ACHN (cell line): ENCODE results near the gene MORN1.
A peak's percentile ranks its signal among the peaks of the same experiment; 100 is the strongest.

Experiments
- DNase-seq: peaks from one replicate; pipeline ENCODE4 v3.0.0-alpha.2; 2015
- in situ Hi-C: cut with HindIII; loops from 2 replicates; pipeline ENCODE4 v1.10.0; 2017; ENCODE audit warnings: low sequenced_read_pairs, low pct_ligation_motif_present, low pct_unique_long_range_greater_than_20kb

The MORN1 gene

DNA sequence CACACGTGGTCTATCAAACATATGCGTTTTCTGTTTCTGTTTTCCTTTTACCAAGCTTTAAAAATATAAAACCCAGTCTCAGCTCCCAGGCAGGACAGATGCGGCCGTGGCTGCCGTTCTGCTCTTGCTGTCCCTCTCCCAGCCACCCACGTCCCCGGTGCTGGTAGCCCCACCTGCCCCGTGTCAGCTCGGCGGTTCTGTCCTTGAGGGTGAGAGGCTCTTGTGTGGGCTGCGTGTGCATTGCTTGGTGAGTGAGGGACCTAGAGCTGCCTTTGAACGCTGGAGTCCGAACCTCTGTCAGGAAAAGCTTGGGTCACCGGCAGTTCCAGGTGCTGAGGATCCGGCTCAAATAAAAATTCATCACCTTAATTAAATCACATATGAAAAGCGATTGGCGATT lies 4.7 kb upstream of the MORN1 start:
- in situ Hi-C loops: loop anchor here (25.0 kb wide), 1 partner anchor 184 kb away; no protein-coding TSS in a partner anchor
- DNase-seq: no peak

DNA sequence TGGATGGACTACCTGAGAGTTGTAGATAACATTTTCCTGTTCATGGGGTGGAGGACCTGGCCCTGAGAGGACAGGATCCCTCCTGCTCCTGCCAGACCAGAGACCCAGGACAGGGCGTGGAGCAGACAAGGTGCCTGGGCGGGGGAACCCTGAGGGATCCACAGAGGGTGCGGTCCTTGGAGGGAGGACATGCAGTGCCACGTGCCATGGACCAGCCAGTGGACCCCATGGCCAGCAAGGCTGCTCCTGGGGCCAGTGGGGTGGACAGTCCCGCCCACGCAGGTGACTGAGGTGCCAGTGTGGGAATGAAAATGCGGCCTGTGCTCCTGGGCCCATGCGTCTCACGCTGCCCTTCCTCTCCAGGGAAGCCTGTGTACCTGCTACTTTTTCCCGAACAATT lies 3.9 kb upstream of the MORN1 start:
- no peak for DNase-seq
- in situ Hi-C loops: loop anchor here (25.0 kb wide), 1 partner anchor 183 kb away; no protein-coding TSS in a partner anchor

DNA sequence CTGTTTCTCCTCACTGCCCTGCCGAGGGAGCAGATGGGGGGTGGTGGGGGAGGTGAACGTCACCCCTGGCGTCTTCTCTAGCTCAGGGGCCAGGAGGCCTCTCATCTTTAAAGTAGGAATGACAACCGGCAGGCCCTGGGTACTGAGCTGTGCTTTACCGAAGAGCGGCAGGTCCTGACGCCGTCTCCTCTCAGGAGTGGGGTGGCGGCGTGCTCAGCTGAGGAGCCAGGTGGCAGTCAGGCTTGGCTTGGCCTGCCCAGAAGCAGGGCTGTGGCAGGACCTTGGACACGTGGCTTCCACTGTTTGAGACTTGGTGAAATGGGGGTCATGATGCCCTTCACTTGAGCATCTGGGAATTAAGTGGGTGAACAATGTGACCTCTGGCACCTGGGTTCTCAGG lies 3.4 kb upstream of the MORN1 start:
- in situ Hi-C loops: loop anchor here (25.0 kb wide), 1 partner anchor 182 kb away; no protein-coding TSS in a partner anchor
- no peak for DNase-seq

DNA sequence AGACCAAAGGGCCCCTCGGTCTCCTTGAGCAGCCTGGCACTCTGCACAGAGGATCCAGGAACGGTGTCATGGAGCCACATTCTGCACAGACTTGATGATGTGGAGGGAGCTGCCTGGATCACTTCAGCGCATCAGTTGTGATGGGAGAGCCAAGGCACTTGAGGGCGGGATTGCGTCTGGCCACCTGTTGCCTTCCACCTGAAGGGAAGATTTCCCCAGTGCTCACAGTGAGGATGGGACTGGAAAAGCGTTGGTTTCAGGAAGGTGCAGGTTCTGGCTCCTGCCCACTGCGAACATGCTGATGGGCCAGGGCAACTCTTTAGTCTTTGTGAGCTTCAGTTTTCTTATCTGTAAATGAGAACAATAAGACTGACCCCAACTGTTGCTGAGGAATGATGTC lies 2.9 kb upstream of the MORN1 start:
- in situ Hi-C loops: loop anchor here (25.0 kb wide), 1 partner anchor 182 kb away; no protein-coding TSS in a partner anchor
- no peak for DNase-seq

DNA sequence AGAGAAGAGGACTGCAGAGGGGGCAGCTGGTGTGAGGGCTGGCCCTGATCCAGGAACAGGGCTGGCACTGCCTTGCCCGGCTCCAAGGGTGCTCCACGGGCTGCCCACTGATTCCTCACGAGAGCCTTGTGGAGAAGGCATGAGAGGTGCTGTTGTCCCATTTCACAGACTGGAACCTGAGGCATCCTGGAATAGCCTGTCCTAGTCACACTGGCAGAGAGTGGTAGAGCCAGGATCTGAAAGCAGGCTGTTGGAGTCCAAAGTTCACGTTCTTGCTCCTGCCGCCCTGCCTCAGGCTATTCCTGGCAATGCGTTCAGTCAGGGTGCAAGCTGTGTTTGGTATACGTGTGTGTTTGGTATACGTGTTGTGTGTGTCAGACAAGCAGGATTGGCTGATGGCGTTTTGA lies 2.1 kb upstream of the MORN1 start:
- DNase-seq: no peak
- in situ Hi-C loops: loop anchor here (25.0 kb wide), 1 partner anchor 181 kb away; no protein-coding TSS in a partner anchor

DNA sequence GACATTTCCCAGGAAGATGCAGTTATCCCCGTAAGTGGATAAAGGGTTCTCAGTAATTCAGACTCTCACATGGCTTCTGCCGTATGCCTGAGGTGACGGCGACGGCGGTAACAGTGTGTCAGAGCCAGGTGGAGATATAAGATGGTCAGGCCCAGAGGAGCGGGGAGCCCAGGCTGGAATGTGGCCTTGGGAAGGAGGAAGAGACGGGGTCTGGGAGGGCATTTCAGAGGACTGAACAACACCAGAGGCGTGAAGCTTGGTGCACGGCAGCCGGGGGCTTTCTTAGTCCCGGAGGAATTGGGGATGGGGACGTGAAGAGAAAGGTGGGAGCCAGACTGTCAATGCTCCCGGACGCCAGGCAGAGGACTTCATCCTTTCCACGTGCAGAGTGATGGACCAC lies 1.3 kb upstream of the MORN1 start:
- in situ Hi-C loops: loop anchor here (25.0 kb wide), 1 partner anchor 180 kb away; no protein-coding TSS in a partner anchor
- DNase-seq: no peak

DNA sequence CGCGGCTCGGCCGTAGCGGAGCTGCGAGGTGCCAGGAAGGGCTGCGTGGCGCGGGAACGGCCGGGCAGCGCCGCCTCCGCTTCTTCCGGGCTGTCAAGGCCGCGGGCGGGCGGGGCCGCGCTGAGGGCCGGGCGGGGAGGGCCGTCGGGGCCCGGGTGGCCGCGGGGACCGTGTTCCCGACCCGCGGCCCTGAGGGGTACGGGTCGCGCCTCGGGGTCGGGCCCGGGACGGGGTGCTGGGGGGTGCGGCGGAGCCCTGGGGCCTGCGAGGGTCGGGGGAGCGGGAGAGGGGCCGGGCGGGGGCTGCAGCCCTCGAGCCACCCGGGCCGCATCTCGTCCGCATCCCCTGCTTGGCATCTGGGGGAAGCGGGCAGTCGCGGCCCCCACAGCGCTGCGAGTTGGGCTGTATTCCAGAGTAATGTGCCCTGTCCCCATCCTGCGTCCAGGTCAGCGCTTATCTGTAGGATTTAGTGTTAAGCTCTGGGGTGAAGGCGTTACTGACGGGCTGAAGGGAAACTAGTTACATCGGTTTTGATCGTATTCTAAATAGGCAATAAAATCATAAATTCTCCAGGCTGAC lies 666 bp upstream of the MORN1 start:
- in situ Hi-C loops: loop anchor here (25.0 kb wide), 1 partner anchor 180 kb away; no protein-coding TSS in a partner anchor
- no peak for DNase-seq

DNA sequence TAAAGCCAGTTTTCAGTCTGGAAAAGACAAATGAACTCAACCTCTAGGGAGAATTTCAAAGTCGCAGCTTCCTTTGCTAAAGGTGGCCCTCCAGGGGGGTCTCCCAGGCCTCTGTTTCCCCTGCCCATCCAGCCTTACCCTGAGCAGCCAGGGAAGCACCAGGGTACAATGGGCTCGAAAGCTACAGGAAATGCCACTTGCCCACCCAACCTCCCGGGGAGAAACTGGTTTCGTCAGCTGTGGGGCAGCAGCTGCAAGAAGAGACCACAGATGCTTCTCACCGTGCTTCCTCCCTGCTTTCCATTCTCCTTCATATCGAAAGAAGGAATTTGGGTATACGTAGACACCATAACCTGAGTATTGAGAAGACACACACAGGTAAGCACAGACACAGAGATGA lies 1.7 kb downstream of the MORN1 start:
- in situ Hi-C loops: loop anchor here (25.0 kb wide), 1 partner anchor 177 kb away; no protein-coding TSS in a partner anchor
- no peak for DNase-seq

DNA sequence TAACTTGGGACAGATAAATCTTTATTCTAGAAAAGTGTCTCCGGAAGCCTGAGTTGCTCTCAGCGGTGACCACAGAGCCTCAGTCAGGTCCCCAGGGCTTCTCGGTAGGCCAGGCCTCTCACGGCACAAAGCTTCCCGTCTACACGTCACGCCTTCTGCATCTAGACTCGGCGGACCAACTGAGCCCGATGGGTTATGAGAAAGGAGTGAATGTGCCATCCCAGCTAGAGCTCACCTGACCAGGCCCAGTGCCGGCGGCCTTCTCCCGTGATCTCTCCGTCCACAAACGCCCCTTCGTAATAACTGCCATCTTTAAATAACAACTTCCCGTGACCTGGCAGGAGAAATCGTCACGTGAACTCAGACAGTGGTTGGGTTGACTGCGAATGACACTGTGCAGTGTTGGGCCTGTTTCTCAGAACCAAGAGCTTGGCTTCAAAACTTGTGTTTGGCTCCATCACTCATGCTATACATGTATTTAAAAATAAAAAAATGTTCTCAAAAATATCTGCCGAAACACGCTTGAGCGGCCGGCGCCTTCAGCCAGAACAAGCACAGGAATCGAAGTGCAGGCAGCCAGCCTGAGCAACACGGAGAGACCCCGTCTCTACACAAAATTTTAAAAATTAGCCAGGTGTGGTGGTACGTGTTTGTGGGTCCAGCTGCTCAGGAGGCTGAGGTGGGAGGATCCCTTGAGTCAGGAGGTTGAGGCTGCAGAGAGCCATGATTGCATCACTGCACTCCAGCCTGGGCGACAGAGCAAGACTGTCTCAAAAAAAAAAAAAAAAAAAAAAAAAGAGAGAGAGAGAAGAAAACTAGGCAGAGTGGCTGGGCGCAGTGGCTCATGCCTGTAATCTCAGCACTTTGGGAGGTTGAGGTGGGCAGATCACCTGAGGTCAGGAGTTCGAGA lies 3.1 kb downstream of the MORN1 start:
- in situ Hi-C loops: loop anchor here (25.0 kb wide), 1 partner anchor 176 kb away; no protein-coding TSS in a partner anchor
- DNase-seq: no peak

DNA sequence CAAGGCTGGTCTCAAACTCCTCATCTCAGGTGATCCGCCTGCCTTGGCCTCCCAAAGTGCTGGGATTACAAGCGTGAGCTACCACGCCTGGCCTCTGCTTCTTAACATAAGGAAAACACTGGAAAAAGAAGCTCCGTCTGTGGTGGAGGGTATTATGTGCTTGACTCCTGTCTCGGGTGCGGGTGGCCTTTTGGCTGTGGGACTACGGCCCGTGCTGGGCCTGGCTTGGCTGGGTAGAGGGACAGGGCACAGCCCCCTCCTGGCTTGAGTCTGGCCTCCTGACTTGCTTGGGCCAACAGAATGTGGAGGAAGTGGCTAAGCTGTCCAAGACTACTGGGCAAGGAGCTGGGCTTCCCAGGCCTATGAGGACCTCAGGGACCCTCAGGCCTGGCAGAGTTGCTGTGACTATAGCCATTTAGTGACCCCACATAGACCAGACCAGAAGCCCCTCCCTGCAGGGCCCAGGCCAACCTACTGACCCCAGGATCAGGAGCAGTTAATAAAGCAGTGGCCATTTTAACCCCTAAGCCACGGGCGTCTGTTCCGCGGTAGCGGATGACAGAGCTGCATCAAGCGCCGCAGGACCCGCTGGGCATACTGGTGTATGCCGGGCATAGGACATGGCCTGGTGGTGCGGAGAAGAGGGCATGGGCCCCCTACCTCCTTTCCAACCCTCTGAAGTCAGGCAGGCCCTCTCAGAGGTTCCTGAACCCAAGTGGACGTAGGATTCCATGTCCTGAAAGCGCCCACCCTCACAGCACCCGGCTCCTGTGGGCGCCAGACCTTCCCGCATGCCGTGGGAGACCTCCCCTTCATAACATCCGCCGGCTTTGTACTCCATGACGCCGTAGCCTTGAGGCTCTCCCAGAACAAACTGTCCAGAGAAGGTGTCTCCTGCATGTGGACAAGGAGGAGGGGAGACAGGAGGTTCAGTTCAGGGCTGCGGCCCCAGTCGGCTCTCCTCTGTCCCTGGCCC lies 4.4 kb downstream of the MORN1 start:
- no peak for DNase-seq
- in situ Hi-C loops: loop anchor here (25.0 kb wide), 1 partner anchor 175 kb away; no protein-coding TSS in a partner anchor

DNA sequence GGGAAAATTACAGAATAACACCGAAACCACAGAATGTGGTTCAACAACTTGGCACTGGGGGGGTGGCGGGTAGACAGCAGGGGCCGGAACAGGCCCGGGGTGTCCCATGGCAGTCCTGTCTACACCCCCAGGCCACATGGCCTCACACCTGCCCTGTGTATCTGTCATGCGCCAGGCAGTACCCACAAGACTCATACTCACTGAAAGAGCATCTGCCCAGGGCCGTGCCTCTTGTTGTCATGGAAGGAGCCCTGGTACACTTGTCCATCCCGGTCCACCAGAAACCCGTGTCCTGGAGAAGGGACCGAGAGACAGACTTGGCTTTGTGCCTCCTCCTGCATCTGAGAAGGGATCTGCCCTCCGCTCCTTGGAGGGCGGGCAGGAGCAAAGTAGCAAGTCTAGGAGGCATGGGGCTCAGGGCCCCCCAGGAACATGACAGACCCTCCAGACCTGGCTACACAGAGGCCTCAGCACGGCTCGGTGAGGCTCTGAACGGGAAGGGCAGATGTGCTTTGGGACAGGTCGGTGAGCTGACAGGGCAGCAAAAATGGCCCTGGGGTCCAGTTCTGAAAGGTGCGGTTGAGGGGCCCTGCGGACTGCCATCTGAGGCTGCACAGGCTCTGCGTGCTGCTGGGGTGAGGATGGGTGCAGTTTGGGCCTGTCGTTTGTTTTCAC lies 5.6 kb downstream of the MORN1 start:
- in situ Hi-C loops: loop anchor here (25.0 kb wide), 1 partner anchor 173 kb away; no protein-coding TSS in a partner anchor
- no peak for DNase-seq

DNA sequence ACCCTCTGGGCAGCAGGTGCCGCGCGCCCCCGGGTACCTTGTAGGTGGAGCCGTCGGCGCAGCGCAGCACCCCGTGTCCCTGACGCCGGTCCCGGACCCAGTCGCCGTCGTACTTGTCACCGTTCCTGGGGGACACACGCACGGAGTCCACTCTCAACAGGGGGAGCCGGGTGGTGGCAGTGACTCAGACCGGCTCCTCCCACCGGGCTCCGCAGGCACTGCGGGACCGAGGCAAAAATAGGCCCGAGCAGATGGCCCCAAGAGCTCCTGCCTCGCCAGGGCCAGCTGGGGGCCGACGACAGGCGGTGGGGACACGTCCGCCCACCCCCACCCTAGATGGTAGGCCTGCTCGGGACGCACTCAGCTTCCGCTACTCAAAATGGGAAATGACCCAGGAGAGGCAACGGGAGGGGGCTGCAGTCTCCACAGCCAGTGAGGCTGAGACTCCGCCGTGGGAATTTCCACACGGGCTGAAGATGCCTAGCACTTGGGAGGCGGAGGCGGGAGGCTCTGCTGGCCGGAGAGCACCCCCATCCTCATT lies 6.3 kb downstream of the MORN1 start:
- no peak for DNase-seq
- in situ Hi-C loops: loop anchor here (25.0 kb wide), 1 partner anchor 173 kb away; no protein-coding TSS in a partner anchor

DNA sequence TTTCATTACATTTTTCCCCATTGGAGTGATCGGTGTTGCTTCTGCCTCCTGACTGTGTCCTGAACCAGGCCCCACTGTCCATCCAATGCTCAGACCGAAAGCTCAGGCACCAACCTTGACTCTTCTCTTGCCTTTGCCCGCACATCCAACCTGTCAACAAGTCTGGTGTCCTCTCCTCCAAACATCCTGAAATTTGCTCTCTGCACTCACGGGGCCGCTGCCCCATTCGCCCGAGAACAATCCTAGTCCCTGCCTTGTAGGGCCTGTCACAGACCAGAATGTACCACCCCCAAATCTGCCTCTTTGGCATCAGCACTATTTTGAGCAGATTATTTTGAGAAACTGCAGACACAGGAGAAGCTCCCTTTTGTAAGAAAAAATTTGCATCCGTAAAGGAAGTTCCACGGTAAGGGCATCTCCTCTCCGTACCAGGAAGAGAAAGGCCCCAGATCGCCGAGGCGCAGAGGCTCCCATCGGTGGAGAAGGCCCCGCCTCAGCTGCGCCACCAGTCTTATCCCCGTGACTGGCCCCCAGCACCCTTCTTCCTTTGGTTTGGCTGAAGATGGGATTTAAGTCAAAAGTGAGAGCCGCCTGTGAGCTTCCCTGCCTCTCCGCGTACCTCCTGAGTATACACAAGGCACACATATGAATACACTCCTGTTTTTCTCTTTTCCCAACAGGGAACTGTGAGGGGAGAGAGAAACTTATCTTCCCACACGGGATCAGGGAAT lies 7.1 kb downstream of the MORN1 start:
- DNase-seq: no peak
- in situ Hi-C loops: loop anchor here (25.0 kb wide), 1 partner anchor 172 kb away; no protein-coding TSS in a partner anchor

DNA sequence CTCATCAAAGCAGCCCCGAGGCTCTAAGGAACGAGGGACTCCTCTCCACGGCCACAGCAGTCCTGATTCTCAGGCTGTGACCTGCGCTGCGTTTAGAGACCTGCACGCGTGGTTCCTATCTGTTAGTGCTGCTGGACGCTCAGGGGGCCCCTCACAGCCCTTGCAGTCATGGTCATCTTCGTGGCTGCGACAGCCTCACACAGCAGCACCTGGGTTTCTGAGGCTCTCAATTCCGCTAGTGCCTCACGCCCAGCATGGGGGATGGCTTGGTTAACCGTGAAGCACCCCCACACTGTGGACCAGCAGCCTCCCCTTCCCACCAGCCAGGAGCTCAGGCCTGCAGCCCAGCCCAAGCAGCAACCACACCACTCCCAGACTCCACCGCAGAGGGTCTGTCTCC lies 7.8 kb downstream of the MORN1 start:
- in situ Hi-C loops: loop anchor here (25.0 kb wide), 1 partner anchor 171 kb away; no protein-coding TSS in a partner anchor
- DNase-seq: no peak

DNA sequence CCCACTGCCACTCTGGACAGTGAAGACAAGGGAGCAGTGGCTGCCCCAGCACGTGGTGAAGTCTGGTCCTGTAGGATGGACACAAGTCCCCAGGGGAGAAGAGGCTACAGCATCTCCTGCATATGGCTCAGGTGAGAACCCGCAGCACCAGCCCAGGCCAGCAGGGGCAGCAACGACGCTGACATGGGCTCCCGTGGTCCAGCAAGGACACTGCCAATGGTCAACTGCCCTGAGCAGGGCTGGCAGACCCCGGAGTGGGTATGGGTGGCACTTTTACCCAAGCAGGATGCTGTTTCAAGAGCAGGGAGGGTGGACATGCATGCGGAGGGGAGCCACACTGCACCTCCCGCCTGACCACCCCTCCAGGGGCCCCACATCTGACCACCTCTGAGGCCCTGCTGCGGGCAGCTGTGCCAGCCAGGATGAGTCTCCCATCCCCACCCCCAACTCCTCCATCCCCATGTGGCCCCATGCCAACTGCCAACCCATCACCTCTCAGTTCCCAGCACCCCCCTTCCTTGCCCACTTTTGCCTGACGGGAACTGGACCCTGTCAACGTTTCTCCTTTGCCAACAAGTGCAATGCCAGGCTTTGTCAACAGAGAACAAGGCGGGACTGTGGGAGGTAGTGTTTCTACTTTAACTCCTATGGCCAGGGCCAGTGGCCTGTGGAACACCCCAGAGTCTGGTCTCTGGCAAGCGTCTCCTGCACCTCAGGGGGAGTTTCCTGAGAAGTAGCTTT lies 8.6 kb downstream of the MORN1 start:
- peak; percentile 49 for DNase-seq

More for the DNA sequence above, 8.6 kb downstream of the MORN1 start:
- in situ Hi-C loops: loop anchor here (25.0 kb wide), 1 partner anchor 170 kb away; no protein-coding TSS in a partner anchor
